Measurements from ENCODE around the gene PTPRM.
A peak's percentile ranks its signal among the peaks of the same experiment; 100 is the strongest.

The PTPRM gene

DNA sequence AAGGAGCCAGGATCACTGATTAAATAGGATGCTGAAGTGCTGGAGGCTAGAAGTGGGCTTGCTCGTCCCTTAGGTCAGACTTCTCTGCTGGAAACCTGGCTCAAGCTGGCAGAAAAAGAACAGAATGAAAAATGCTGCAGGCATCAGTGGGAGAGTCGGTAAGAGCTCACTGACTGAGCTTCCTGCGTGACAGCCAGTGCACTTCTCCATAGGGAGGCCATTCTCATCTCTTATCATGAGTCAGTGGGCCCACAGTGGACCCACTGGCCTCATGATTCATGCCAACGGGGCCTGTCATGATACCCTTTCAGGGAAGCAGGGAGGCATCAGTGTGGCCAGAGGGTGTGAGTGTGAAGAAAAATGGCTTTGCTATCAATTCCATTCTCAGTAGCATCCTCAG lies 498.2 kb downstream of the PTPRM start:
- DNase-seq, result no peak

DNA sequence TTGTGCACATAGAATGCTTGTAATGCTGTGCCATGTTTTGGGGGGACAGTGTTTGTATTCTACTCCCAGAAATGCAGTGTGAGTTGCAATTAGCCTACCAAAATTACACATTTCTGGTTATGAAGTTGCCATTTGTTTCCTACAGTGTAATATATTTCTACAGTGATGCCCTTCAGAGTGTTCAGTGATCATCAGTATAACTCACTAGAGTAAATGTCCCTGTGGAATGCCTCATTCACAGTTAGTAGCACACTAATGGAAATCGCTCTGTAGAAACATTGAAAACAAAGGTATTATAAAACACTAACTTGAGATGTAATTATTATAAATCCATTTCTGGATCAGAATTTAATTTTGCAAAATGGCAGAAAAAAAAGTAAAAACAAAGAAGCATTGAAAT lies 498.7 kb downstream of the PTPRM start:
- DNase-seq, result no peak

DNA sequence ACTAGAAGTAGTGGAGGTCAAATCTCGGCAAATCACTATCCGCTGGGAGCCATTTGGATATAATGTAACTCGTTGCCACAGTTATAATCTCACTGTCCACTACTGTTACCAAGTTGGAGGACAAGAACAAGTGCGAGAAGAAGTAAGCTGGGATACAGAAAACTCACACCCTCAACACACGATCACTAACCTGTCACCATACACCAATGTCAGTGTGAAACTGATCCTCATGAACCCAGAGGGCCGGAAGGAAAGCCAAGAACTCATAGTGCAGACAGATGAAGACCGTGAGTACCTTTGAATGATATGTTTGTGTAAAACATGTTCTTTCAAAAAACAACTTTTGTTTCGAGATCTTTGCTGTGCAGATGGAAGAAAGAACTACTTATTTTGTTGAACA lies 502.6 kb downstream of the PTPRM start:
- DNase-seq, result no peak

DNA sequence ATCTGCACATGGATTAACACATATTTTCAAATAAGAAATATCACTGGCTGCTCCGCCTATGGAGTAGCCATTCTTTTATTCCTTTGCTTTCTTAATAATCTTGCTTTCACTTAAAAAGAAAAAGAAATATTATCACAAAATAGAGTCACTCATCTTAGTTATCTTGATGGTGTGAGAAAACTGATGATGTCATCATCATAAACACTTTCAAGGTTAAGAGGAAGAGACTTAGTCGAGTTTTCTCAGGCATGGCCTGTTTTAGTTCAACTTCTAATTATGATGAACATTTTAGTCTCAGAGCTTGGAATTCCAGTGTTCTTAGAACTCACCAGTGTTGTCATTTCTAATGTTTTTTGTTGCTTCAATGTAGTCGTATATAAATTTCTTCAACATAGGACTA lies 506.1 kb downstream of the PTPRM start:
- DNase-seq, result no peak

DNA sequence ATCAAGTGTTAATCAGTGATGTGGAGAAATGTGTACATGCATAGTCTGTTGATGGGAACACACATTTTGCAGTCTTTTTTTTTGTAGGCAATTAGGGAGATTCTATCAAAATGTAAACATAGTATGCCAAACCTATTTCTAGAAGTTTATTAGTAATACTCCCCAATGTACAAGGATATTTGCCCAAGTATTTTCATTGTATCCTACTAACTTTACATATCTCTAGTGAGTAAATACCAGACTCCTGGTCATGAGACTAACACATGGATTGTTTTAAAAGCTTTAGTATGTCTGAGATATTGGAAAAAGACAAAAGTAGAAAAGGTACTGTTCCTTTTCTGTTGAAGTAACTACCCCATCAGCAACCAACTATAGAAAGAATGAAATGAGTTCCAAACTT lies 513.0 kb downstream of the PTPRM start:
- no peak for DNase-seq

DNA sequence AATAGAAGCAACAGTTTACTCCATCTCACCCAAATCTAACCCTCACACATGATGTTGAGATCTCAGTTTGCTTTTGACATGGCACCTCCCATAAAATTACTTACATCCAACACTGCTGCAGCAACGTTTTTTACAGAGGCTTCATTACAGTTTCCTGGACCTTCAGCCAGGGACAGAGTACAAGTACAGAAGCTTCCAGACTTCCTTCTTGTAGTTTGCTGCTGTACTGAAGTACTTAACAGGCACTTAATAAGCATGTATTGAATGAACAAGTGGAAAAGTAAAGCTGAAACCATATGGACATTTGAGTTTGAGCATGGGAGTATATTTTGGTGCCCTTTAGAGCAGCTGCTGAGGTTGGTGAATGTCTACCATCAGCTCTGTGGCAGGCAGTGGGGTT lies 514.2 kb downstream of the PTPRM start:
- no peak for DNase-seq

DNA sequence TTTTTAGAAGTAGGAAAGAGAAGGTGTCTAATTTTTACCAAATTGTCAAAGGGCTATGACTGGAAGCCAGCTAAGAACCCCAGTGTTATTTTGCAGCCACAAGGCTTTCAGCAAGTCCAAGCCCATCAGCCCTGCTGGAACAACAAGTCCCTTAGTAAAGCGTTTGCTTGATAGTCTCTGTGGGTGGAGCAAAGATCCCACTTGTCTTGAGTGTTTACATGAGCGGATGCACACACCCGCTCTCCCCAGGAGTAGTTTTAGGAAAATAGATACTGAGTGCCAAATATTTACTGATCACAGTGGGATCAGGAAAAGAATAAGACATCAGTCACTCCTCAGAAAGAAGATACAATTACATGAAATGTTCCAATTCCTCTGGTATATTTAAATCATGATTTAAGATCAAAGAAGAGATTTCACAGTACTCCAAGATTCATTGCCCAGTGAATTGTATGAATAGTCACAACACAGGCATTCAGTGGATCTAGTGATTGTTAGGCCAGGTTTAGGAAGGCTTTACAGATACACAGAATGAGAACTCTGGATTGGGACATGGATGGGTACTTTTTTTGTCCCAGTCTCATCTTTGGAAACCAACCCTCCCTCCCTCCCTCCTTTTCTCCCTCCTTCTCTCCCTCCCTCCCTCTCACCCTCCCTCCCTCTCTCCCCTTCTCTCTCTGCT lies 514.9 kb downstream of the PTPRM start:
- no peak for DNase-seq

DNA sequence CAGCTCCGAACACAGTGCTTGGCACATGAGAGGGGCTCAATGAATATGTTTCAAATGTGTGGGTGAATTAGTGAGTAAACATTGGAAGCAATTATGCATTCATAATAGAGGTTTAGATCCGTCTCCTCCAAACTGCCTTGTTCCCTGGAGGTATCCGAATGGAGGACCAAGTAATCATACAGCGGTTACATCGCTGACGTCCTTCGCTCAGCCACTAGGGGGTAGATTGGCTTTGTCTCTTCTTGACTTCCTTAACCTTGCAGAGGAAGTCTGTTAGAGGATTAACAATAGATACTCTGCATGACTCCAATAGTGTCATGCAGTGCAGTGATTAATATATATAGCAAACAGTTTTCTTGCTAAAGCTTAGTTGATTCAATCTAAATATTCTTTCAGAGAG lies 517.0 kb downstream of the PTPRM start:
- DNase-seq, result peak in 1 of 2 donors; percentile 2

DNA sequence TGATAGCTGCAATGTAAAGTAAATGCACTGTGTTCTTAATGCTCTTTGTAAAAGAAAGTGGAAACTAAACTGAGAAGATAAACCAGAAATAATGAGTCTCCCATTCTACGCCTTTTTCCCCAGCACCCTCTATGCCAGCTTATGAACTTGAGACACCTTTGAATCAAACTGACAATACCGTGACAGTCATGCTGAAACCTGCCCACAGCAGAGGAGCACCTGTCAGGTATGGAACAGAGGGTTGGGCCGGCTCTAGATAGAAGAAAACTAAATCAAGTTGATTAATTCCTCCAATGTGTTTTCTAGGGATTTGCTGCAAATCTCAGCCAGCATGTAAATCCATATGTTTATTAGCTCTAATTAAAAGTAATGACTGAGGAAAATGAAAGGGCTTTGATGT lies 521.5 kb downstream of the PTPRM start:
- DNase-seq, result no peak

DNA sequence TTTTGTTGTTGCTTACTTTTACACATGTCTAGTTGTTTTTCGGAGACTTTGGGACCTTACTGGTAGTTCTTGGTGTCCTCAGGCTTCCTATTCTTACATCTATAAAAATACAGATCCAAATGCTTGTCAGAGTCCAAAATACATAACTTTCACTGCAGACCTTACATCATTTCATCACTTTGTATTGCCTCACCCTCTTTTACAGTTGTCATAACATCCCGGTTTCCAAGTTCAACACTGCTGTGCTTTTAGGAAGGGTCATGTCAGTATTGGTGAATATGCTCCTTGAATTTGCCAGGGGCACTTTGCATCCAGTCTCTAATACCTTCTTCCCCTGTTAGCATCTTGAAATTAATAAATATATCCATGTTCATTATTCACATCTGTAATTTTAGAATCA lies 523.9 kb downstream of the PTPRM start:
- no peak for DNase-seq

DNA sequence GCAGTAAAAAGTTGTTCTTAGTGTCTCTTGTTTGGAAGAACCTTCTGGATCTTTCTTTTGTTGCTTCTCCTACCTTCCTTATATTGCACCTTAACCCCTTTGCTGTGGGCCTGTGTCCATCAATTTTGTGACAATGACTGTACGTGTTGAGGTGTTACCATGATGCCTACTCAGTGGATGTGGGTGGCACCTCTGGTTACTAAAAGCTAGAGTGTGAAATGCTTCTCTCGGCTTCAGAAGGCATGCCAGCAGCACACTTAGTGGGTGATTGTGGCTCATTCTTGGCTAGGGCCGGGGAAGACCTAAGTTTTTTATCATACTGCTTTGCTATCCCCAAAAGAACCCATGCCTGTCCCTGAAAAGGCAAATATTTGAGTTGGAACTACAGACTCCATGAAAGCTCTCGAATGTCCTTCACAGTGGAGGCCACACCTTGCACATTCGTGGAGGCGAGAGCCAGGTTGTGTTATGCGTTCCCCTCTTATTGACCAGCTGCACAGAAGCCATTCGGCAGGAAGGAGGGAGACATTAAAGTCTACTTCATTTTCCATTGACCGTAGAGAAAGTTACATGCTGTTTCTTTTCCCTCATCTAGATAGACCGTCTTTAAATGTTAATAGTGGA lies 528.9 kb downstream of the PTPRM start:
- no peak for DNase-seq

DNA sequence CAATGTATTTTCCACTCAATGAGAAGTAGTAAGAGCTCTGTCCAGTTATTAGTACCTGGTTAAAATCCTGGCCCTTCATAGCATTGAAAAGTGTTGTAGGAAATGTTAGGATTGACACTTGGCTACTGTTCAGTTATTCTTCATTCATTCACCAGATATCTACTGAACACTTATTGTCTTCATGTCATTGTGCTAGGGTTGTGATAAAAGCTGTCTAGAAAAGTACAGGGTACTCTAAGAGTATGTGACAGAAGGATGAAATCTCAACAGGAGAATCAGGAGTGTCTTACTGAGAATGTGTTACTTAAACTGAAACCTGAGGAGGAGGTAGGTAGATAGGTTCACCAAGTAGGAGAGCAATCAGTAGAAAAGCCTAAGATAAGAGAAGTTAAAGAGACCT lies 530.3 kb downstream of the PTPRM start:
- DNase-seq, result no peak

DNA sequence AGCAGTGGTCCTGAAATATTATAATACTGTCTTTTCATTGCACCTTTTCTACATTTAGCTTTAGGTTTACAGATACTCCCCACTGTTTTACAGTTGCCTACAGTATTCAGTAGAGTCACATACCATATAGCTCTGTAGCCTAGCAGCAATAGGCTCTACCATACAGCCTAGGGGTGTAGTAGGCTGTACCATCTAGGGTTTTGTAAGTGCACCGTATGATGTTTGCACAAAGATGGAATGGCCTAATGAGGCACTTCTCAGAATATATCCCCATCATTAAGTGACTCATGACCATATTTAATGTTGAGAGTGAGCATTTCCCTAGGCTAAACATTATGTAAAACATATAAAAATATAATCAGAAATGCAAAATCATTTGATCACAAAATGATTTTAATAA lies 530.8 kb downstream of the PTPRM start:
- DNase-seq, result no peak

DNA sequence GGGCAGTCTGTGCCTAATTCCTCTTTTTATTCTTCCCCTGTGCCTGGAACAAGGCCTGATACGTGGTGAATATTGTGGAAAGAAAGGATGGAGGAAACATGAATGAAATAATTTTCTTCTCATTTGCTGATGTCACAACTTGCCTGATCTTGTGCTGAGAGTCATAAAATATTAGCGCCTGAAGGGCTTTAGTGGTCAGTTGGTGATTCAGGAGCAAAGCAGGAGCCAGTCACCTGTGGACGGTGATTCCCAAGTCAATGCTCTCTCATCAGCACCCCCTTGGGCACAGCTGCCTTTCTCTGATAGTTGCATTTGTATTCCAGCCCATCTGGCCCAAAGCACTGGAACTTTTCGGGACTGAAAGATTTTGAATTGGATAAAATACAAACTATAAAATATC lies 539.5 kb downstream of the PTPRM start:
- no peak for DNase-seq

DNA sequence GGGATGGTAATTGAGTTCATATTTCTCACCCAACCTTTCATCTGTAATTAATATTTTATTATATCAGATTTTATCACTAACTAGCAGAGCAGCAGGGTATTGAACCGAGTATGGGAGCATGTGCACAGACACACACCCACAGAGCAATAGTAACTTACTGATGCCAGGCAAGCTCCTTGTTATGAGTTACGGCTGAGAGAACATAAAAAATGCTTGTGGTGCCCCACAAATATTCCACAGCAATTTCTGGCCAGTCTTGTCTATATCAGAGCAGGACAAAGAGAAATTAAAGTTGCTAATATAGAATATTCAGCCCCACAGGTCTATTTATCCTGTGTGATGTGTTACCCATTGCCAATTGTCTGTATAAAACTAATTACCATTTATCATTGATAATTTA lies 540.3 kb downstream of the PTPRM start:
- no peak for DNase-seq

DNA sequence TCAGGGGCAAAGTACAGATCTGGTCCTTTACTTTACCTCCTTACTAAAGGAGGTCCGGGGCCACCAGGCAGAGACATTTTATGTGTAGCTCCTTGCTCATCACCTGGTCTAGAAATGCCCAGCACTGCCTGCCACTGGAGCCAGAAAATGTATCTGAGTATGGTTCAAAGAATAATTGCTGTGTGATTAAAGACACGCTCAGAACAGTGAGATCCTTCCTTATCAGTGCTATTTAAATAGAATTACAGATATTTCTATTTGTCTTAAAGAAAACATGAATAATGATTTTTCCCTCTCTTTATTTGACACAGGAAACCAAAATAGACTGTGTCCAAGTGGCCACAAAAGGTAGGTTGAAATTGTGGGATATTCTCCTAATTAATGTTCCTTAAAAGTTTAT lies 547.4 kb downstream of the PTPRM start:
- DNase-seq, result no peak

DNA sequence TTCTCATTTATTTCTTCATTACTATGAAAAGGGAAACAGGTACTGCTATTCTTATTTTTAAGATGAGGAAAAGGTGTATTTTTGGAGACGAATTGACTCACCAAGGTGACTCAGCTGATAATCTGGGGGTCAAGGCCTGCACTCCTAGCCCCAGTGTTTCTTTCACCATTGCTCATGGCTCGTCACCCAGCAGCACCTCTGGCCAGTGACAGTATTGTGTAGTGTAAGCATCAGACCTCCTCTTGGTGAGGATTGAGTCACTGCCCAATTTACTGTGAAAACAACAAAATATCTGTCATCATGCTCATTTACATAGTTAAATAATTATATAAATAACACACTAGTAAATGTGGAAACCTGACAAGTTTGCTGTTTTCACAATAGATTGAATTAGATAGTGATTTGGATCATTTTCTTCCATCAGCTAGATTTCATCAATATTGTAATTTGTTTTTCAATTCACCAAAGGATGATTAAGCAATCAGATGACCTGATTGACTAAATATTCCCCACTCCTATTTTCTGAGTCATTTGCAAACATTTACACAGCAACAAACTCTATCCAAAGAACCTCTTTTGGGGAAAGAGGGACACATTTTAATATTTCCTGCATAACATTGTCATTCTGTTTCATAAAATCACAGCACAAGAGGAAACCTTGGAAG lies 549.4 kb downstream of the PTPRM start:
- DNase-seq, result no peak

DNA sequence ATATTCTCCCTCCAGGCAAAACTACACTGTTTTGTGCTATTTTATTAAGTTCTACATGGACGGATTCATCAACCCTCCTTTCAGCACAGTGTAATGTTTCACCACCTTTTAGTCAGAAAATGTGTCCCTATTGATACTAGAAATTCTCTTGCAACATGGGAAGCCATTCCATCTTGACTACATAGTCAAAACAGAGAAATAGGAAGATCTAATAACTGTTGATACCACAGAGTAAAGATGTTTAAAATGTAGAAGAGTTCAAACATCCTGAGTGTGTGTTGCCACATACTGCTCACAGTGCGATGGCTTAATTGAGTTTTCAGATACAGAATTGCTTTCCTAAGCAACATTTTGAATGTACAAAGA lies 549.9 kb downstream of the PTPRM start:
- DNase-seq, result no peak

DNA sequence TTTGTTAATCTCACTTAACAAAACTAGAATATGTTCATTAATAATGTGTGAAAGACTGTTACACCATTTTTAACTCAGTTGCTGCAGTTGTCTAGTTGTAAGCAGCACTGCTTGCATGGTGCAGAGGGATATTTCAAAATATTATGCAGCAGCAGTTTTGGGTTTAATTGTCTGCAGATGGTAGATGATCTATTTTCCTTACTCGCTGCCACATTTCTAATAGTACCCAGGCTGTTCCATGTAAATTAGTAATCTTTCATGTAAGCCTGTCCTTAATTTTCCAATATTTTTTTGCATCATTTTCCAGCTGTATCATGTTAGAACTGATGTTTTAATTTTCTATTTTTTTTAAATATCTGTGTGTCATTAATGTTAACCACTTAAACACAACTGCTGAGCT lies 554.0 kb downstream of the PTPRM start:
- DNase-seq, result no peak

DNA sequence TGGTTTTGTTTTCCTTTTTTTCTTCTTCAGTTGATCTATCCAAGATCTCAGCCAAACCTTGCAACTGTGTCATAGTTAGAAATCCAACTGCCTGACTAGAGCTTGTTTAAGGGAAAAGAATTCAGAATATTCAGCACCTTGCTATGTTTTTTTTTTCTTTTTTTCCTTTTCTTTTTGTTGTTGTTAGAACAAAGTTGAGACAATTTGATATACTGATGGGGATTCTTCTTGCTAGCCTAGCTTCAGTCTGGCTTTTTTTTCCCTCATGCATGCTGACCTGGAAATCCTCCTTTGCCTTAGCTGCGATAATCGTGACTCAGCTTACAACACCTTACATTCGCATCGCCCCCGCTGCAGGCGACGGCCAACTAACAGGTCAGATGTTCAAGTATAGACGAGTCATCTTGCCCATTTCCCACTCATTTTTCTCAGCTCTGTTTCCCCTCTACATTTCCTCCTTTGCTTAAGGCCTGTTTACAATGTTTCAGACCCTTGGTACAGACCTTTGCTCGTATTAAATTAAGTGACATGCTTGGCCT lies 554.9 kb downstream of the PTPRM start:
- no peak for DNase-seq

DNA sequence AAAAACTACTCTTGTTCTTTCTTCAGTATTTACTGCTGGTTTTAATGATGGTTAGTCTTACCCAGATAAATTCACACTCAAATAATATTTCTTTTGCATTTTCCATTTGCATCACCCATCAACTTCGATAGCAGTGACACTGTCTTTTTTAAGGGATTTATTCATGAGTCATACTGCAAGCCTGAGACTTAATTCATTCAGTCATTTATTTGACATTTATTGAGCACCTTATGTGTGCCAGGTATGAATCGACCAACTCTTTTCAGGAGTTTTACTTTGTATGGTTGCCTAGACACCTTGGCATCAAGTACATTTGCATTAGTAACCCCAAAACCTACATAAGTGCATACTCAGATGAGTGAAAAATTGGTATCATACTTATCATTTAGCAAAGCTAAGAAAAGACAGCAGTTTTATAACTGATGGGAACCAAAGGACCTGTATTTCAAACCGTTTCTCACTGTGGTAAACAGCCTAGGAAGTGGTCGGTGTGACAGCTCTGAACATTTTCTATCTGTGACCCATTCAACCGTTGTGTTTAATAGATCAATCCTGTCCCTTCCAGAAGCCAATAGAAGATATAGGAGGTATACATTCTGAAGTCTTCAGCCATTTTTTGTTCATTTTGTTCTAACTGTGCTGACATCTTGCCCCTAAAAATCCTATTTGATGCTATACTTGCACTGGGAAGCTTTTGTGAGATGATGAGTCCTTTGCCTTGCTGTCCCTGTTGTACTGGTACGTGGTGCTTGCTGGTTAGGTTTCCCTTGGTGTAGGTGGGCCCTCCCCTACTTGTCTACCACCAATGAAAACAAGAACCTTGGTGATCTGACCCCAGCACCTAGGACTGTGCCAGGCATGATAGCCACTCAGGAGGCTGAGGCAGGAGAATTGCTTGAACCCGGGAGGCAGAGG lies 557.4 kb downstream of the PTPRM start:
- DNase-seq, result no peak

DNA sequence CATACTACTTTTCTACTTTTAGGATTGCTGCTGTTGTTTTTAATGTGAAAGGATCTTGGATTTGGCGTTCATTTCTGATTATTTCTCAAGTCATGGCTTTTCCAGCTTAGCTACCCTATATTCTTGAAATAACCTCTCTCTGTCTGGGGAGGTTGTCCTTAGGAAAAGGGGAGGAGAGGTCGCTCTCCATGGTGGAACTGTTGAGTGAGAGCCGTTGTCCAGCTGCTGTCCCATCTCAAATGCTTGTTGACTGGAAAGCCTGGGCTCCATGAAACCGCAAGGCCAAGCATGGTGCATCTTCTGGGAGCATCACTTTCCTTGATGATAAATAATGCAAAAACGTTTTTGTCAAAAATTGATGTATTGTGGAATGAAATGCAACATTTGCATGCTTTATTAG lies 563.0 kb downstream of the PTPRM start:
- no peak for DNase-seq

DNA sequence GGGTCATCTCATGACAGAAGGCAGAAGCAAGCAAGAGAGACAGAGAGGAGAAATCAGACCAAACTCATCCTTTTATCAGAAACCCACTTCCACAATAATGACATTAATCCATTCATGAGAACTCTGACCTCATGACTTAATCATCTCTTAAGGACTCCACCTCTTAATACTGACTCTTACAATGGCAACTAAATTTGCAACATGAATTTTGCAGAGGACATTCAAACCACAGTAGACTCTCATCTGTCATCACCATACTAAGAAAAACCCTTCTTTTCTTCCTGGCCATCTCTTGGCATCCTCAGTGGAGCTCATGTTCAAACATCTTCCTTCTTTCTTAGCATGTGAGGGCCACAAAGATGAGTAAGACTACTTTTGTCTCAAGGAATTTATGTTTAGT lies 565.9 kb downstream of the PTPRM start:
- no peak for DNase-seq

All from inflammatory macrophage (primary cell).